HL-60 (cell line): ENCODE data around the gene MAPT.

ENCODE experiments used
- DNase-seq, 2 experiments: peaks; one replicate each; pipeline ENCODE4 v3.0.0-alpha.2; 2010 to 2020; ENCODE audit warnings: low read depth in 1 of 2, low spot score in 1 of 2
- H3K27ac ChIP-seq: fragments of 250-450 bp; sonication (Bioruptor Pico); replicated peaks from 2 replicates; pipeline ENCODE4 v1.5.1; 2020; ENCODE audit warnings: mild to moderate bottlenecking, moderate library complexity
- H3K27me3 ChIP-seq: fragments of 250-450 bp; sonication (Bioruptor Pico); 2 replicates; pipeline ENCODE4 v1.5.1; 2021; ENCODE audit warnings: mild to moderate bottlenecking, moderate library complexity; ENCODE audit not compliant: insufficient read depth, poor library complexity, severe bottlenecking
- H3K4me3 ChIP-seq: replicated peaks from 2 replicates; pipeline ENCODE4 v1.5.1; 2011; ENCODE audit warnings: mild to moderate bottlenecking, control low read depth, low read length; ENCODE audit not compliant: insufficient read depth
- GABPA ChIP-seq: IDR thresholded peaks from 2 replicates; pipeline ENCODE4 v1.6.1; 2012; ENCODE audit warnings: low read depth
- POLR2AphosphoS5 ChIP-seq: IDR thresholded peaks from 2 replicates; pipeline ENCODE4 v1.6.1; 2012; ENCODE audit warnings: low read depth
- REST ChIP-seq: IDR thresholded peaks from 2 replicates; pipeline ENCODE4 v1.6.1; 2012; ENCODE audit warnings: low read depth; ENCODE audit not compliant: insufficient replicate concordance
- SPI1 ChIP-seq: IDR thresholded peaks from 2 replicates; pipeline ENCODE4 v1.6.1; 2012; ENCODE audit warnings: low read depth, mild to moderate bottlenecking, borderline replicate concordance
- TF ChIP-seq, protein P1 (sequence below): IDR thresholded peaks from one replicate; pipeline ENCODE4 v1.5.1; 2011; ENCODE audit warnings: low read length, control low read depth, inconsistent platforms; ENCODE audit not compliant: insufficient read depth

The MAPT gene

DNA sequence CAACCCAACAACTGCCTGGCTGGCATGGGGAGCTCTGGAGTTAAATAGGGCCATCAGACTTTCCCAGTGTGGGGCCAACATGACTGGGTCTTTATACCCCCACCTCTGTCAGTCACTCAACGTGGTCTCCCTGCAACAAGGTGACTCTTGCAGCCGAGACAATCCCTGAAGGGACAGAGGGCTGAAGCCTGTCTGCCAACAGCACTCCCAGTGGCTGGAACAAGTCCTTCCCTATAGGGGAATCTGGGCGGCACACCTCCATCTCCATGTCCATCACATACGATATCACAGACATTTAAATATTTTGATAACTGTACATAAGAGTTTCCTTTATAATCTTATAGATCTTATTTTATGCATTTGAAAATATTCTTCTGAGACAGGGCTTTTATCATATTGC, 4.8 kb upstream of the MAPT start:
- no peak for DNase-seq
- H3K27ac ChIP-seq = no peak overlapping the region
- peaks cover 2% of the 10 kb centered on the region for H3K27me3 ChIP-seq
- TF ChIP-seq, protein P1, sequence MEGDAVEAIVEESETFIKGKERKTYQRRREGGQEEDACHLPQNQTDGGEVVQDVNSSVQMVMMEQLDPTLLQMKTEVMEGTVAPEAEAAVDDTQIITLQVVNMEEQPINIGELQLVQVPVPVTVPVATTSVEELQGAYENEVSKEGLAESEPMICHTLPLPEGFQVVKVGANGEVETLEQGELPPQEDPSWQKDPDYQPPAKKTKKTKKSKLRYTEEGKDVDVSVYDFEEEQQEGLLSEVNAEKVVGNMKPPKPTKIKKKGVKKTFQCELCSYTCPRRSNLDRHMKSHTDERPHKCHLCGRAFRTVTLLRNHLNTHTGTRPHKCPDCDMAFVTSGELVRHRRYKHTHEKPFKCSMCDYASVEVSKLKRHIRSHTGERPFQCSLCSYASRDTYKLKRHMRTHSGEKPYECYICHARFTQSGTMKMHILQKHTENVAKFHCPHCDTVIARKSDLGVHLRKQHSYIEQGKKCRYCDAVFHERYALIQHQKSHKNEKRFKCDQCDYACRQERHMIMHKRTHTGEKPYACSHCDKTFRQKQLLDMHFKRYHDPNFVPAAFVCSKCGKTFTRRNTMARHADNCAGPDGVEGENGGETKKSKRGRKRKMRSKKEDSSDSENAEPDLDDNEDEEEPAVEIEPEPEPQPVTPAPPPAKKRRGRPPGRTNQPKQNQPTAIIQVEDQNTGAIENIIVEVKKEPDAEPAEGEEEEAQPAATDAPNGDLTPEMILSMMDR = no peak
- H3K4me3 ChIP-seq = no peak overlapping the region

- DNase-seq = no peak
- H3K27ac ChIP-seq = no peak overlapping the region
- TF ChIP-seq REST = no peak
- TF ChIP-seq, protein P1 = no peak
- no peak for TF ChIP-seq GABPA
- TF ChIP-seq SPI1 = no peak
- no peak for TF ChIP-seq POLR2AphosphoS5
- H3K27me3 ChIP-seq = peaks cover 25% of the 10 kb centered on the region
- peak overlapping the region; percentile 41; the same call in 1 of the 2 replicates for H3K4me3 ChIP-seq
These were observed 681 bp upstream of the MAPT start for GRCh38 chr17:45893725-45894021.

DNA sequence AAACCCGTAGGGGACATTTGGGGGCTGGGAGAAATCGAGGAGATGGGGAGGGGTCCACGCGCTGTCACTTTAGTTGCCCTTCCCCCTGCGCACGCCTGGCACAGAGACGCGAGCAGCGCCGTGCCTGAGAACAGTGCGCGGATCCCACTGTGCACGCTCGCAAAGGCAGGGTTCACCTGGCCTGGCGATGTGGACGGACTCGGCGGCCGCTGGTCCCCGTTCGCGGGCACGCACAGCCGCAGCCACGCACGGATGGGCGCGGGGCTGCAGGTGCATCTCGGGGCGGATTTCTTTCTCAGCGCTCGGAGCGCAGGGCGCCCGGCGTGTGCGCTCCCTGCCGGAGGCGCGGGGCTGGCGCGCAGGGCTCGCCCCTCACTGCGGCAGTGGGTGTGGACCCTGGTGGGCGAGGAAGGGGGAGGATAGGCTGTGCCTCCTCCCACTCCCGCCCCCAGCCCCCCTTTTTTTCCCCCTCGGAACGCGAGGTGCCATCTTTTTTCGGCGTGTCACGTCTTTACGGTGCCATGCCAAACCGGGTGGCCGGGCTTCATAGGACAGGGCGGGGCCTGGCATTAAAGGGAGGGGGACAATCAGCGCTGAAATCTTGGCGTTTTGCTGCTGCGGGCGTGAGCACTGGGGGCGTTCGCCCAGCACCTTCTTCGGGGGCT, 1.1 kb downstream of the MAPT start:
- DNase-seq = no peak
- peaks cover 25% of the 10 kb centered on the region for H3K27me3 ChIP-seq
- H3K27ac ChIP-seq = no peak overlapping the region
- TF ChIP-seq SPI1 (no peak), POLR2AphosphoS5 (no peak), REST (no peak), GABPA (no peak)
- TF ChIP-seq, protein P1 = no peak
- H3K4me3 ChIP-seq = peak overlapping the region; percentile 60
